Pancreas (tissue), 10 donors: ENCODE data around the gene PLXNB1. TPM values are rescaled to one million over a fixed set of nuclear protein-coding genes. Genes with fewer than 3 reads are reported as not detected.
"Not testable (repeated sequence)": the region's sequence is repeated elsewhere in the genome, so short reads cannot be mapped to it uniquely, and the experiment has no call there.

Experiments
- ATAC-seq, 4 donors: fragments of 200-7000 bp; cut with Tn5 transposase; one replicate each; pipeline versions ENCODE4 v1.8.0 to v1.9.1; 2020; ENCODE audit warnings: mild to moderate bottlenecking in 4 of 4, moderate library complexity in 4 of 4
- DNase-seq, 6 donors: peaks; one replicate each; pipeline ENCODE4 v3.0.0-alpha.2; 2020
- FAIRE-seq: peaks from 2 replicates; lab custom pipeline; 2012; peaks lifted over from hg19 to GRCh38; lab: Jason Lieb, UNC
- H3K27ac ChIP-seq, 4 donors: fragments of 200-600 bp; sonication (generic); 1 replicate in 3 of 4; 2 replicates in 1 of 4; pipeline versions ENCODE4 v1.5.0 to v1.8.0; 2020
- H3K27me3 ChIP-seq, 4 donors: fragments of 200-600 bp; one replicate each; pipeline ENCODE4 v1.8.0; 2021
- H3K36me3 ChIP-seq, 3 donors: fragments of 200-600 bp; sonication (generic) in 1 of 3; one replicate each; pipeline versions ENCODE4 v1.5.0 to v1.8.0; 2020 to 2021
- H3K4me1 ChIP-seq, 3 donors: fragments of 200-600 bp; one replicate each; pipeline ENCODE4 v1.8.0; 2021
- H3K4me3 ChIP-seq, 4 donors: fragments of 200-600 bp; sonication (generic) in 2 of 4; one replicate each; pipeline versions ENCODE4 v1.5.0 to v1.8.0; 2020 to 2021
- H3K9me3 ChIP-seq, 4 donors: fragments of 200-600 bp; one replicate each; pipeline ENCODE4 v1.8.0; 2021
- WGBS, 2 donors: extraction: QIAGEN DNeasy Blood & Tissue Kit; methylation state at CpG; one replicate each; pipeline ENCODE4 v1.1.7; 2013; 5-methylcytosine and 5-hydroxymethylcytosine counted together
- intact Hi-C, 3 donors: fragments of 100-400 bp; cut with DNase I; formaldehyde crosslinking; loops; one replicate each; pipeline versions ENCODE4 v1.11.1 to v1.14.2; 2022
- polyA plus RNA-seq, 2 donors: library from polyadenylated mRNA; stranded (reverse); fragments of 200-250 nt; gene quantifications; one replicate each; pipeline ENCODE4 v1.2.3, GENCODE V29; 2013
- total RNA-seq, 6 donors: library from RNA; stranded (reverse); fragmentation: NEBNext Ultra II Directional in 4 of 6; extraction: Animal tissue kit (Norgen Biotek cat#: 25700) in 4 of 6; gene quantifications; one replicate each; pipeline versions ENCODE4 v1.2.1 to v1.2.4, GENCODE V29; 2021 to 2023
- TF ChIP-seq, protein P1 (sequence below), 4 donors: fragments of 200-600 bp; sonication (generic) in 3 of 4; IDR thresholded peaks; one replicate each; pipeline versions ENCODE4 v1.5.0 to v1.8.0; 2021; ENCODE audit warnings: antibody characterized with exemption in 4 of 4
- donor health status: healthy with polysubstance abuse.
- donor health status: DM: no; HTN: no; CAD: no; lungs with moderate emphysema.
- donor health status: DM: no; HTN: no; CAD: no.
- donor health status: control.
- donor health status: control.
- donor health status: Bipolar disorder and iron deficiency.
- donor health status: DM: yes; HTN: yes; CAD: no.
- donor health status: DM: no; HTN: no; CAD: no.
- donor health status: DM: no; HTN: no; CAD: no.
- donor health status: DM: yes; HTN: yes; CAD: no.

PLXNB1 gene
- total and polyA plus RNA-seq, 8 donors: 47.8 to 372 (median 74.3) TPM

DNA sequence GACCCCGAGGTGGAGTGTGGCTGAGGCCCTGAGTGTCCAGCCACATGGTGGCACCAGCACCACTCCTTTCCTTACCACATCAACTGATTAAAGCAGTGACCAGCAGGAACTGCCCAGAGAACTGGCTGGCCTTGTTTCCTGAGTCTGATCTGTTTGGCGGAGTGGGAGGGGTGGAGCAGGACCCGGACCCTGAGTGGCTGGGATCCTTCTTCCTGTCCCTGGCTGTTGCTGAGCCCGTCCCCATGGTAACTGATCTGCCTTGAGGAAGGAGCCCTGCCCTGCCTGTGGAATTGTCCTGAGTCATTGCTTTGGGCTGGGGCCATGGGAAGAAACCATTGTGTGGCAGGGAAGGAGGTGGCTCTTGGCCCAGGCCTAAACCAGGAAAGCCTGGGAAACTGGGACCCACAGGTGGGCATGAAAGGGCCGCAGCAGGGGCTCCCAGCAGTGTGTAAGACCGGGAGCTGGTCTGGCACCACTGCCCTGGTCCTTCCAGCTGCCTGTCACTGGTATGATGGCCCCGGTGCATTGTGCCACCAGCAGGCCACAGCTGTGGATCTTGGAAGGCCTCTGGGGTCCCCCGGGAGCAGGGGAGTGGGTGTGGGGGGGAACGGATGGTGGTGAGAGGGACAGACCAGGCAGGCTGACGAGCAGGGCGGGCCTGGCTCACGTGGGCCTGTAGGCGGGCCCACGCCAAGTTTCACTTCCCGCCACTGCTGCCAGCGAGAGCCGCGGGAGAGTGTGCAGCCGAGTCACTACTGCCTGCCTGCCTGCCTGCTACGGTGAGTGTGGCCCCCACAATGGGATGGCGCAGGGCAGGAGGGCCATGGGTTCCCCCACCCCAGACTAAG is 35.9 kb upstream of the PLXNB1 start:
- peaks cover 0 to 3% (median 3%) of the 10 kb centered on the region in 3 donors for H3K36me3 ChIP-seq
- 1% methylated on average over 15 to 21 of the region's 21 CpGs for WGBS, 2 donors
- peaks cover 22 to 35% (median 27%) of the 10 kb centered on the region in 3 donors for H3K4me1 ChIP-seq
- DNase-seq: peak; percentile 90 to 100 (median 98)
- ATAC-seq: peak; percentile 89 to 95 (median 92)
- TF ChIP-seq, protein P1, sequence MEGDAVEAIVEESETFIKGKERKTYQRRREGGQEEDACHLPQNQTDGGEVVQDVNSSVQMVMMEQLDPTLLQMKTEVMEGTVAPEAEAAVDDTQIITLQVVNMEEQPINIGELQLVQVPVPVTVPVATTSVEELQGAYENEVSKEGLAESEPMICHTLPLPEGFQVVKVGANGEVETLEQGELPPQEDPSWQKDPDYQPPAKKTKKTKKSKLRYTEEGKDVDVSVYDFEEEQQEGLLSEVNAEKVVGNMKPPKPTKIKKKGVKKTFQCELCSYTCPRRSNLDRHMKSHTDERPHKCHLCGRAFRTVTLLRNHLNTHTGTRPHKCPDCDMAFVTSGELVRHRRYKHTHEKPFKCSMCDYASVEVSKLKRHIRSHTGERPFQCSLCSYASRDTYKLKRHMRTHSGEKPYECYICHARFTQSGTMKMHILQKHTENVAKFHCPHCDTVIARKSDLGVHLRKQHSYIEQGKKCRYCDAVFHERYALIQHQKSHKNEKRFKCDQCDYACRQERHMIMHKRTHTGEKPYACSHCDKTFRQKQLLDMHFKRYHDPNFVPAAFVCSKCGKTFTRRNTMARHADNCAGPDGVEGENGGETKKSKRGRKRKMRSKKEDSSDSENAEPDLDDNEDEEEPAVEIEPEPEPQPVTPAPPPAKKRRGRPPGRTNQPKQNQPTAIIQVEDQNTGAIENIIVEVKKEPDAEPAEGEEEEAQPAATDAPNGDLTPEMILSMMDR (IDR thresholded peaks at IDR 0.05): peak in 3 of 4 donors; percentile 50 to 57 (median 51)
- FAIRE-seq: peak; percentile 88
- H3K4me3 ChIP-seq: peak overlapping the region; percentile 12 to 54 (median 38)
- intact Hi-C loops: loop anchor here in 1 of 3 donors (5.0 kb wide), 1 partner anchor 87 kb away; no protein-coding TSS in a partner anchor
- no peaks in the 10 kb centered on the region for H3K27me3 ChIP-seq
- H3K27ac ChIP-seq: peak overlapping the region; percentile 99 to 100 (median 100)
- no peaks in the 10 kb centered on the region for H3K9me3 ChIP-seq

DNA sequence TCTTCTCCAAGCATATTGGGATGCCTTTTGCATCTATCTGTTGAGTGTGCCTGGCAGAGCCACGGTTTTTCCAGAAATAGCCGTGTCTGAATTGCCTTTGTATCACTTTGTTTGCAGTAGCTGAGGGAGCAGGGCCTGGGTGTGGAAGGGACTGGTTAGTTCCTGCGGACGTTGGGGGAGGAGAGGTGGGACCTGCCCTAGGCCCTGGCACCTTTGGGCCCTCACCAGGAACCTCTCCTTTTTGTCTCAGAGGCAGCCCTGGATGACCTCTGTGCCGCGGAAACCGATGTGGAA is 35.3 kb upstream of the PLXNB1 start:
- Histone ChIP-seq H3K9me3 (no peaks in the 10 kb centered on the region), H3K27me3 (no peaks in the 10 kb centered on the region), H3K4me1 (peaks cover 22 to 30% (median 27%) of the 10 kb centered on the region in 3 donors), H3K36me3 (peaks cover 0 to 7% (median 5%) of the 10 kb centered on the region in 3 donors), H3K4me3 (no peak overlapping the region), H3K27ac (peak overlapping the region; percentile 99 to 100 (median 100))
- TF ChIP-seq, protein P1 (IDR thresholded peaks at IDR 0.05): no peak
- WGBS, 2 donors: 2 to 5% methylated on average over 7 of the region's 7 CpGs
- no peak for DNase-seq
- no peak for FAIRE-seq
- peak in 1 of 4 donors; percentile 1 for ATAC-seq
- intact Hi-C loops: loop anchor here in 1 of 3 donors (5.0 kb wide), 1 partner anchor 87 kb away; no protein-coding TSS in a partner anchor

DNA sequence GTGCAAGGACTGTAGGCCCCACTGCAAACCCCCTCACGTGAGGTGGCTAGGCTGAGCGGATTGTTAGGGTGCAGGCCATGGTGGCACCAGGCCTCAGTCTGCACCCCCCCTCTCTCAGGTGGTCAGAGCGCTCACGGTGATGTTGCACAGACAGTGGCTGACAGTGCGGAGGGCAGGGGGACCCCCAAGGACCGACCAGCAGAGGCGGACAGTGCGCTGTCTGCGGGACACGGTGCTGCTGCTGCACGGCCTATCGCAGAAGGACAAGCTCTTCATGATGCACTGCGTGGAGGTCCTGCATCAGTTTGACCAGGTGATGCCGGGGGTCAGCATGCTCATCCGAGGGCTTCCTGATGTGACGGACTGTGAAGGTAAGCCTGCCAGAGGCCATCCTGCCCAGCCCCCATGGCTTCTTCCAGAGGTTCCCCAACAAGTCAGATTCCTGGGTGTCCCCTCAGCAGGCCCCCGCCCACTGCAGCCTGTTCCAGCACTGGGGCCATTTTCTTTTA is 34.9 kb upstream of the PLXNB1 start:
- TF ChIP-seq, protein P1 (IDR thresholded peaks at IDR 0.05): no peak
- ATAC-seq: no peak
- 89 to 91% methylated on average over 17 of the region's 17 CpGs for WGBS, 2 donors
- Histone ChIP-seq H3K4me1 (peaks cover 22 to 30% (median 27%) of the 10 kb centered on the region in 3 donors), H3K4me3 (no peak overlapping the region), H3K27ac (peak overlapping the region; percentile 99 to 100 (median 100)), H3K36me3 (peaks cover 0 to 11% (median 5%) of the 10 kb centered on the region in 3 donors), H3K9me3 (no peaks in the 10 kb centered on the region), H3K27me3 (no peaks in the 10 kb centered on the region)
- no peak for FAIRE-seq
- peak in 4 of 6 donors; percentile 35 to 86 (median 54) for DNase-seq
- intact Hi-C loops: loop anchor here in 2 of 3 donors (5.0 kb wide), 2 partner anchors 83 to 88 kb away; no protein-coding TSS in a partner anchor

DNA sequence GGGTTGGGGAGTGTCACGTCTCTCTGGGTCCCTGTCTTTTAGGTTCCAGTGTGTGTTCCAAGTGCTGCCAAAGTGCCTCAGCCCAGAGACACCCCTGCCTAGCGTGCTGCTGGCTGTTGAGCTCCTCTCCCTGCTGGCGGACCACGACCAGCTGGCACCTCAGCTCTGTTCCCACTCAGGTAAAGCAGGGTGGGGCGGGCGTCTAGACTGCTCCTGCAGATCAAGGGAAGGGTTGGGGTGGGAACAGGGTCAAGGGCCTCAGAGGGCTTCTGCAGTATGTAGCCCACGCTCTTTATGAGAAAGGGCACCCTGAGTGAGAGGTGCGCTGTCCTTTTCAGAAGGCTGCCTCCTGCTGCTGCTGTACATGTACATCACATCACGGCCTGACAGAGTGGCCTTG is 33.8 kb upstream of the PLXNB1 start:
- no peak overlapping the region for H3K27ac ChIP-seq
- peaks cover 0 to 22% (median 7%) of the 10 kb centered on the region in 3 donors for H3K36me3 ChIP-seq
- ATAC-seq: no peak
- no peaks in the 10 kb centered on the region for H3K9me3 ChIP-seq
- DNase-seq: no peak
- no peak for FAIRE-seq
- TF ChIP-seq, protein P1 (IDR thresholded peaks at IDR 0.05): no peak
- no peak overlapping the region for H3K4me3 ChIP-seq
- 74 to 80% methylated on average over 9 of the region's 9 CpGs for WGBS, 2 donors
- no peaks in the 10 kb centered on the region for H3K27me3 ChIP-seq
- peaks cover 22 to 29% (median 23%) of the 10 kb centered on the region in 3 donors for H3K4me1 ChIP-seq
- intact Hi-C loops: loop anchor here in 1 of 3 donors (5.0 kb wide), 1 partner anchor 84 kb away; no protein-coding TSS in a partner anchor

DNA sequence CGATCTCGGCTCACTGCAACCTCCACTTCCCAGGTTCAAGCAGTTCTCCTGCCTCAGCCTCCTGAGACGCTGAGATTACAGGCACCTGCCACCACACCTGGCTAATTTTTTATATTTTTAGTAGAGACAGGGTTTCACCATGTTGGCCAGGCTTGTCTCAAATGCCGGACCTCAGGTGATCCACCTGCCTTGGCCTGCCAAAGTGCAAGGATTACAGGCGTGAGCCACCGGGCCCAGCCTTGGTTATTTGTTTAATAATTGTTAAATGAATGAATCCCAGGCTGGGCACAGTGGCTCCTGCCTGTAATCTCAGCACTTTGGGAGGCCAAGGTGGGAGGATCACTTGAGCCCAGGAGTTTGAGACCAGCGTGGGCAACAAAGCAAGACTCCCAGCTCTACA is 31.9 kb upstream of the PLXNB1 start:
- intact Hi-C loops: loop anchor here in 1 of 3 donors (5.0 kb wide), 1 partner anchor 86 kb away; no protein-coding TSS in a partner anchor
- not testable (repeated sequence) for H3K27ac ChIP-seq, ATAC-seq, H3K27me3 ChIP-seq, H3K9me3 ChIP-seq, DNase-seq, FAIRE-seq, H3K4me1 ChIP-seq, H3K4me3 ChIP-seq
- H3K36me3 ChIP-seq: peaks cover 0 to 32% (median 13%) of the 10 kb centered on the region in 3 donors
- WGBS, 2 donors: 78 to 82% methylated on average over 7 of the region's 7 CpGs
